Activated naive CD4-positive, alpha-beta T cell treated with anti-CD3 and anti-CD28 coated beads, Interleukin-2, amount 50 U/mL, for 24 hours (primary cell): ENCODE measurements around the gene VSIG10L.

Source experiments
- H3K27ac Mint-ChIP-seq: one replicate; pipeline ENCODE4 v1.8.0; 2021; ENCODE audit warnings: mild to moderate bottlenecking, mixed read lengths
- H3K27me3 Mint-ChIP-seq: one replicate; pipeline ENCODE4 v1.8.0; 2021; ENCODE audit warnings: mixed read lengths
- H3K36me3 Mint-ChIP-seq: one replicate; pipeline ENCODE4 v1.8.0; 2021; ENCODE audit warnings: mixed read lengths
- H3K4me1 Mint-ChIP-seq: one replicate; pipeline ENCODE4 v1.8.0; 2021; ENCODE audit warnings: mixed read lengths
- H3K4me3 Mint-ChIP-seq: one replicate; pipeline ENCODE4 v1.8.0; 2021; ENCODE audit warnings: mild to moderate bottlenecking, mixed read lengths
- H3K9me3 Mint-ChIP-seq: one replicate; pipeline ENCODE4 v1.8.0; 2021; ENCODE audit warnings: mixed read lengths

Gene VSIG10L

DNA sequence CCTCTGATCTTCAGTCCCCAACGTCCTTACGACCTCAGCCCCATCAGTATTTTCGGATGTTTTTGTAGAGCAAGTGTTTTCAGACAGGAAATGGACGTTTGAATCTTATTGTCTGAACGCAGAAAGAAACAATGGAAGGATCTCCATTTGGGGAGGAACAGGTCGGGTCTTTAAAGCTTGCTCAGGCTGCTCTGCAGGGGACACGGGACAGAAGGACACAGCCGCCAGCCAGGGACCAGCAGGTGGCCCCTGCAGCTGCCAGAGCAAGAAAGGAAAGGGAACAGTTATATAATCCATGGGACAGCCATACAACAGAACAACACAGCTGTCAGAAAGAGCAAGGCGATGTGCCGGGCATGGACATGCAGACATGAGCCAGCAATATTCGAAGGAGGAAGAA lies 49.0 kb downstream of the VSIG10L start:
- peaks cover 1% of the 10 kb centered on the region for H3K27me3 Mint-ChIP-seq
- H3K36me3 Mint-ChIP-seq = no peaks in the 10 kb centered on the region
- H3K4me1 Mint-ChIP-seq = no peaks in the 10 kb centered on the region
- H3K9me3 Mint-ChIP-seq = no peaks in the 10 kb centered on the region
- no peak overlapping the region for H3K27ac Mint-ChIP-seq
- no peak overlapping the region for H3K4me3 Mint-ChIP-seq

- H3K9me3 Mint-ChIP-seq = no peaks in the 10 kb centered on the region
- no peaks in the 10 kb centered on the region for H3K36me3 Mint-ChIP-seq
- no peak overlapping the region for H3K4me3 Mint-ChIP-seq
- H3K27me3 Mint-ChIP-seq = peaks cover 3% of the 10 kb centered on the region
- no peak overlapping the region for H3K27ac Mint-ChIP-seq
- no peaks in the 10 kb centered on the region for H3K4me1 Mint-ChIP-seq
Observed at GRCh38 chr19:51289635-51290034, 52.3 kb downstream of the VSIG10L start.

DNA sequence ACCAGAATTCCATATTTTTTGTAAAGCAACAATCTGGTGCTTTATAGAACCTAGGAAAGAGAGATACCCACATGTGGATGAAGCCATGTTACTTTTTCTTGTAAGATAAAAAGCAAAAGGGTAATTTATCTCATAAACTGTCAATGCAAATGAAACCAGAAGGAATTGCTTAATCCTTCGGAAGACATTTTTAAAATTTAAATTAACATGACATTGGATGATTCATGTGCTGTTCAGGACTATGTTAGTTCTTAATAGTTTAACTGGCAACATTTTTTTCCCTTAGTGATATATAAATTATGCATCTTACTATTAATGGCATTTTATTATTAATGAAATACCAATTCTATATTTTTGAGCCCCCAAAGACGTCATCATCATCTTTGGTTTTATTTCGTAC lies 56.3 kb downstream of the VSIG10L start:
- Mint-ChIP-seq H3K27ac (no peak overlapping the region), H3K4me1 (no peaks in the 10 kb centered on the region), H3K27me3 (peaks cover 3% of the 10 kb centered on the region), H3K9me3 (no peaks in the 10 kb centered on the region), H3K36me3 (no peaks in the 10 kb centered on the region), H3K4me3 (no peak overlapping the region)

DNA sequence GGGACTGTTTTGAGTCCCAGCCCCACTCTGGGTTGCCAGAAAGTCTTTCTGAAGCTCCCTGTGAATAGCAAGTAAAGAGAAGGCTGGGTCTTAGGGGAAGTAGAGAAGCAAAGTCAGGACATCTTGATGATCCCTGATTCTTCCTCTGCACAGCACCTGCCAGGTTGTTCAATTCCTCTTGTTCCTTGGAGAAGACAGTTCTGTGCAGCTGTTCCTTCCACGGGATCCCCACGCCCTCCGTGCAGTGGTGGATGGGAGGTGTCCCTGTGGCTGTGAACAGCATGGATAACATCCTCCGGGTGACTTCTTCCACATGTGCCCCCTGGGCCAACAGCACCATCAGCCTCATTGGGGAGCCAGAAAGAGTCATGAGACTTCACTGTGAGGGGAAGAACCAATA lies 59.6 kb downstream of the VSIG10L start:
- Mint-ChIP-seq H3K27ac (no peak overlapping the region), H3K4me3 (no peak overlapping the region), H3K9me3 (no peaks in the 10 kb centered on the region), H3K4me1 (no peaks in the 10 kb centered on the region), H3K27me3 (peaks cover 9% of the 10 kb centered on the region), H3K36me3 (peaks cover 2% of the 10 kb centered on the region)
